ENCODE results near the gene PIGQ. TPM values are rescaled to one million over a fixed set of nuclear protein-coding genes. Genes with fewer than 3 reads are reported as not detected.

Gene PIGQ
- total and polyA plus RNA-seq, 2 of the 4 experiments (the other 2 are of a cell fraction): 5.9 to 36.8 TPM

- Histone ChIP-seq H3K27me3 (ENCODE audit: control insufficient read depth, insufficient read depth, low read length) (no peaks in the 10 kb centered on the region), H2AK5ac (ENCODE audit: low read depth, low read length) (peak overlapping the region; percentile 2; the same call in 1 of the 2 replicates), H3K9me3 (ENCODE audit: control insufficient read depth, insufficient read depth, low read length) (no peaks in the 10 kb centered on the region), H3K56ac (ENCODE audit: extremely low read depth, insufficient read depth, low read length) (no peak overlapping the region), H3K4ac (ENCODE audit: low read depth, low read length) (no peak overlapping the region), H3K9ac (ENCODE audit: low read depth, low read length) (no peak overlapping the region), H4K91ac (ENCODE audit: insufficient read depth, low read depth, low read length) (no peak overlapping the region), H4K8ac (ENCODE audit: low read depth in 2 of 2, low read length in 2 of 2) (no peak overlapping the region), H3K23ac (ENCODE audit: low read depth, low read length) (no peak overlapping the region), H2AK9ac (replicated peaks; ENCODE audit: low read depth, low read length, poor library complexity) (peak overlapping the region; percentile 72), H3K18ac (ENCODE audit: low read depth, low read length) (no peak overlapping the region), H4K5ac (ENCODE audit: low read depth, low read length) (no peak overlapping the region), H3K4me1 (ENCODE audit: control insufficient read depth, insufficient read depth, low read length) (peaks cover 22% of the 10 kb centered on the region), H3K27ac (ENCODE audit: insufficient read depth, low read length) (no peak overlapping the region), H3K14ac (replicated peaks; ENCODE audit: low read depth, low read length) (no peak overlapping the region), H3K9me1 (ENCODE audit: insufficient read depth, low read length) (peaks cover 12% of the 10 kb centered on the region; the same call in 1 of the 2 replicates), H3K4me3 (ENCODE audit: insufficient read depth, low read depth, low read length) (no peak overlapping the region), H2BK5ac (ENCODE audit: low read depth, low read length, poor library complexity, severe bottlenecking) (peak overlapping the region; percentile 14), H2BK15ac (ENCODE audit: low read depth, low read length) (no peak overlapping the region), H2BK120ac (ENCODE audit: low read depth, low read length) (no peak overlapping the region), H3K36me3 (ENCODE audit: control insufficient read depth, insufficient read depth, low read length) (peaks cover 13% of the 10 kb centered on the region), H4K20me1 (ENCODE audit: insufficient read depth, low read length) (peaks cover 70% of the 10 kb centered on the region), H3K4me2 (ENCODE audit: low read depth, low read length) (no peak overlapping the region), H2AFZ (replicated peaks; ENCODE audit: low read length, poor library complexity) (no peak overlapping the region), H2BK20ac (ENCODE audit: low read depth, low read length) (no peak overlapping the region), H3K79me1 (ENCODE audit: low read depth in 1 of 2, low read length in 2 of 2) (peaks cover 17 to 77% of the 10 kb centered on the region in 2 experiments)
- ChIA-PET CTCF (no interaction called here), POLR2A (ENCODE audit: unreplicated experiment) (no interaction called here)
- BruUV-seq (replicated peaks): no TSS peak
- ATAC-seq (ENCODE audit: low read depth) (no peak), DNase-seq (no peak)
- in situ Hi-C loops (cut with MboI; ENCODE audit: low sequenced_read_pairs): no loop called here
- 95% methylated on average over 52 of the region's 60 CpGs; no CpG with 5 or more reads in 1 of the 2 experiments for WGBS, 2 experiments (ENCODE audit: extremely low coverage in 2 of 2, insufficient read length in 1 of 2)
- dilution Hi-C loops (cut with HindIII; ENCODE audit: low sequenced_read_pairs, unreplicated experiment): no loop called here
- intact Hi-C loops (cut with micrococcal nuclease): no loop called here
- TF ChIP-seq FOS (IDR thresholded peaks at IDR 0.05; ENCODE audit: low read depth, low read length) (no peak), MAFK (IDR thresholded peaks at IDR 0.05; ENCODE audit: low read depth, low read length) (no peak), CTCF (conservative IDR thresholded peaks at IDR 0.05; ENCODE audit: low read depth, low read length) (no peak), RAD21 (IDR thresholded peaks at IDR 0.05; ENCODE audit: low read length) (no peak)
Observed at GRCh38 chr16:537415-538335, 32.1 kb upstream of the PIGQ start.

Data from IMR-90 (cell line).